Measurements from ENCODE around the gene MTMR2.

MTMR2 gene

GRCh38 chr11:95923728-95924413 is at the start of gene MTMR2:
TSS of gene MTMR2 (minus strand) at chr11:95924107. CDS start at chr11:95923954, 153 bp downstream.
- peak; percentile 42 for DNase-seq

- no peak for DNase-seq
Observed at GRCh38 chr11:95972060-95972459, 48.2 kb upstream of the MTMR2 start.

- no peak for DNase-seq
Observed at GRCh38 chr11:95968585-95968984, 44.7 kb upstream of the MTMR2 start.

- DNase-seq = no peak
Observed at GRCh38 chr11:95964281-95964680, 40.4 kb upstream of the MTMR2 start.

- DNase-seq = no peak
Observed at GRCh38 chr11:95961758-95962157, 37.9 kb upstream of the MTMR2 start.

- no peak for DNase-seq
Observed at GRCh38 chr11:95950905-95951304, 27.0 kb upstream of the MTMR2 start.

- DNase-seq = no peak
Observed at GRCh38 chr11:95948637-95949036, 24.7 kb upstream of the MTMR2 start.

- DNase-seq = no peak
Observed at GRCh38 chr11:95944623-95945022, 20.7 kb upstream of the MTMR2 start.

GRCh38 chr11:95943546-95943945 is 19.6 kb upstream of the MTMR2 start:
- no peak for DNase-seq

GRCh38 chr11:95939091-95939490 is 15.2 kb upstream of the MTMR2 start:
- no peak for DNase-seq

GRCh38 chr11:95937358-95937757 is 13.5 kb upstream of the MTMR2 start:
- DNase-seq = no peak

GRCh38 chr11:95933594-95933993 is 9.7 kb upstream of the MTMR2 start:
- DNase-seq = no peak

- DNase-seq = no peak
Observed at GRCh38 chr11:95931916-95932315, 8.0 kb upstream of the MTMR2 start.

- no peak for DNase-seq
Observed at GRCh38 chr11:95930948-95931347, 7.0 kb upstream of the MTMR2 start.

GRCh38 chr11:95926726-95927125 is 2.8 kb upstream of the MTMR2 start:
- no peak for DNase-seq

GRCh38 chr11:95925011-95925410 is 1.1 kb upstream of the MTMR2 start:
- DNase-seq = no peak

GRCh38 chr11:95924414-95924760 is 480 bp upstream of the MTMR2 start:
- no peak for DNase-seq

GRCh38 chr11:95923439-95923727 is 524 bp downstream of the MTMR2 start:
- DNase-seq = no peak

- no peak for DNase-seq
Observed at GRCh38 chr11:95922536-95923438, 1.1 kb downstream of the MTMR2 start.

GRCh38 chr11:95922099-95922498 is 1.8 kb downstream of the MTMR2 start:
- DNase-seq = no peak

- no peak for DNase-seq
Observed at GRCh38 chr11:95920460-95921105, 3.3 kb downstream of the MTMR2 start.

- DNase-seq = no peak
Observed at GRCh38 chr11:95919514-95919913, 4.4 kb downstream of the MTMR2 start.

- DNase-seq = no peak
Observed at GRCh38 chr11:95918720-95919119, 5.2 kb downstream of the MTMR2 start.

- DNase-seq = no peak
Observed at GRCh38 chr11:95918056-95918455, 5.9 kb downstream of the MTMR2 start.
